Mucosa of descending colon (tissue), 3 donors: ENCODE measurements around the gene BDKRB1. TPM values are rescaled to one million over a fixed set of nuclear protein-coding genes. Genes with fewer than 3 reads are reported as not detected.

ENCODE experiments used
- ATAC-seq: fragments of 200-7000 bp; cut with Tn5 transposase; one replicate; pipeline ENCODE4 v1.9.1; 2020; ENCODE audit warnings: mild to moderate bottlenecking, moderate library complexity
- DNase-seq, 3 donors: peaks; one replicate each; pipeline ENCODE4 v3.0.0-alpha.2; 2020
- H3K36me3 ChIP-seq: fragments of 200-600 bp; one replicate; pipeline ENCODE4 v1.8.0; 2021; ENCODE audit warnings: low read depth, mild to moderate bottlenecking
- H3K4me1 ChIP-seq: fragments of 200-600 bp; one replicate; pipeline ENCODE4 v1.8.0; 2021; ENCODE audit warnings: low read depth, mild to moderate bottlenecking
- H3K4me3 ChIP-seq: fragments of 200-600 bp; one replicate; pipeline ENCODE4 v1.8.0; 2021; ENCODE audit warnings: mild to moderate bottlenecking
- H3K9me3 ChIP-seq: fragments of 200-600 bp; one replicate; pipeline ENCODE4 v1.8.0; 2021; ENCODE audit warnings: mild to moderate bottlenecking
- CTCF ChIP-seq: fragments of 200-600 bp; IDR thresholded peaks from one replicate; pipeline ENCODE4 v1.8.0; 2022; ENCODE audit warnings: antibody characterized with exemption, mild to moderate bottlenecking
- intact Hi-C, 2 donors: fragments of 100-400 bp; cut with DNase I in 1 of 2; cut with micrococcal nuclease in 1 of 2; formaldehyde crosslinking; loops; one replicate each; pipeline versions ENCODE4 v1.11.0 to v1.11.1; 2022; cut with DNase I, micrococcal nuclease
- total RNA-seq, 3 donors: library from RNA; stranded (reverse); fragmentation: NEBNext Ultra II Directional in 2 of 3; extraction: Animal tissue kit (Norgen Biotek cat#: 25700) in 2 of 3; gene quantifications; one replicate each; pipeline versions ENCODE4 v1.2.1 to v1.2.4, GENCODE V29; 2021 to 2023
- donor health status: DM: no; HTN: no; CAD: no; lungs with moderate emphysema.
- donor health status: DM: no; HTN: no; CAD: no.
- donor health status: DM: no; HTN: yes; CAD: no.

The BDKRB1 gene
- total RNA-seq, 3 donors from 2014 or later, result 6.1 to 10.6 (median 7.7) TPM

DNA sequence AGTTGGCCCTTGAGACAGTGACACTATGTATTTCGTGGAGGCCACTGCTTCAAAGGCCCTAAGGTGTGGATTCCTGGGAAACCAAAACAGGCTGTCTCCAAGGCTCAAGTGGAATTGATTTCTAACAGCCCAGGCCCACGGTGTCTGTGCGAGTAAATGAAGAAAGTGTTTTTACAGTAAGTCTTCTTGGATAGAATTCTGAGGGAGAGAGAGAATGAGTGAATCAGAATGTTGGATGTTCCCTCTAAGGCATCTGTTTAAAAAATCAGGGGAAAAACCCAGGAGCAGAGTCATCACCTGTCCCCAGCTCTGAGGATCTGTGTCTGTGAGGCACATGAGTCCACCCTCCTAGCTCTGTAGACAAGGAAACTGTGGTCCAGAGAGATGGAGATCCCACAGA, 22.3 kb upstream of the BDKRB1 start:
- DNase-seq, result no peak
- no peaks in the 10 kb centered on the region for H3K9me3 ChIP-seq
- intact Hi-C loops, result no loop called here
- H3K36me3 ChIP-seq, result no peaks in the 10 kb centered on the region
- H3K4me1 ChIP-seq, result peaks cover 4% of the 10 kb centered on the region
- no peak for ATAC-seq
- TF ChIP-seq CTCF, result no peak
- H3K4me3 ChIP-seq, result no peak overlapping the region

- intact Hi-C loops, result no loop called here
- Histone ChIP-seq H3K4me3 (no peak overlapping the region), H3K4me1 (peaks cover 9% of the 10 kb centered on the region), H3K36me3 (no peaks in the 10 kb centered on the region), H3K9me3 (no peaks in the 10 kb centered on the region)
- ATAC-seq (no peak), DNase-seq (no peak)
- TF ChIP-seq CTCF, result no peak
Measured at GRCh38 chr14:96235426-96235825, 20.6 kb upstream of the BDKRB1 start.

- no peak for ATAC-seq
- H3K9me3 ChIP-seq, result no peaks in the 10 kb centered on the region
- peaks cover 9% of the 10 kb centered on the region for H3K4me1 ChIP-seq
- TF ChIP-seq CTCF, result no peak
- no peak for DNase-seq
- H3K36me3 ChIP-seq, result no peaks in the 10 kb centered on the region
- no peak overlapping the region for H3K4me3 ChIP-seq
- intact Hi-C loops, result no loop called here
Measured at GRCh38 chr14:96237641-96238040, 18.4 kb upstream of the BDKRB1 start.

DNA sequence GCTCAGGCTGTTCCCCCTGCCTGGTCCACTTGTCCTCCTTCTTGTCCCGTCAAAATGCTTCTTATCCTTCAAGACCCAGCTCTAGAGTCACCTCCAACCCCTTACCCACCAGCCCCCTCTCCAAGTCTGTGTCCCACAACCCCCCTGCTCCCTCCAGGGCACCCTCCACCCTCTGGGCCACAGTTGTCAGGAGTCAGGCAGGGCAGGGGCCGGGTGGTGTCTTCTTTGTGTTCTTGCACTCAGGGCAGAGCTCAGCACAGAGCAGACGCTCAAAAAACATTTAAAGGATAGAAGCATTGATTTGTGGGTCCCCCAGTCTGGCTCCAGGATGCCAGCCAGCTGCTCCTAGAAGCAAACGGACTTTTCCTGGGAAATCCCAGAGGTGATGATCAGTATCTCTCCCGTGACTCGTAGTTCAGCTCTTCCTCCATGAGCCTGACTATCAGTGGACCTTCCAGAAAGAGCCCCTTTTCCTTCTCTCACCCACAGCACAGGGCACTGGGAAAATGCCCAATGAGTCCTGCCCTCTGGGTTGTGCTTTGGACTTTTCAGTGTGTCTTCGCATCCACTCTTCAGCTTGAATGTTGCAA, 17.2 kb upstream of the BDKRB1 start:
- Histone ChIP-seq H3K36me3 (no peaks in the 10 kb centered on the region), H3K9me3 (no peaks in the 10 kb centered on the region), H3K4me1 (peaks cover 9% of the 10 kb centered on the region), H3K4me3 (no peak overlapping the region)
- no peak for DNase-seq
- TF ChIP-seq CTCF, result no peak
- intact Hi-C loops, result no loop called here
- no peak for ATAC-seq

DNA sequence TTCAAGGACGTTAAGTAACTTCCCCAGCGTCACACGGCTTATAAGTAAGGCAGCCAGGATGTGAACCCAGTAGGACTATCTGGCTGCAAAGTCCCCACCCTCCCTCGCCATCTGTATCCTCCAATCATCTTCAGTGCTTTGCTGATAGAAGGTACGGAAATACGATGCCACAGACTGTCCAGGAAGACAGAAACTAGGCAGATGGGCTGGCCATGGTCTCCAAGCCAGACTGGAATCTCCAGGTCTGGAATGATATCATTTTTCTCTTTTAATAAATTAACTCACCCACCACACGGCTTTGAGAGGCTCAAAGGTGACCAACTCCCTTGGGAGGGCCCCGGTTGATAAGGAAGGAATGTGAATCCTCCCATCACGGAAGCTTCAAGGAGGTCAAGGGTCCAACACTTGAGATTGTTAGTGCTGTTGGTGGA, 16.3 kb upstream of the BDKRB1 start:
- H3K4me3 ChIP-seq, result no peak overlapping the region
- H3K36me3 ChIP-seq, result no peaks in the 10 kb centered on the region
- H3K9me3 ChIP-seq, result no peaks in the 10 kb centered on the region
- TF ChIP-seq CTCF, result no peak
- DNase-seq, result peak in 1 of 3 donors; percentile 78
- intact Hi-C loops, result no loop called here
- peaks cover 5% of the 10 kb centered on the region for H3K4me1 ChIP-seq
- ATAC-seq, result peak; percentile 91

GRCh38 chr14:96240641-96241040, 15.4 kb upstream of the BDKRB1 start:
- TF ChIP-seq CTCF, result no peak
- Histone ChIP-seq H3K36me3 (no peaks in the 10 kb centered on the region), H3K9me3 (no peaks in the 10 kb centered on the region), H3K4me1 (peaks cover 5% of the 10 kb centered on the region), H3K4me3 (no peak overlapping the region)
- intact Hi-C loops, result no loop called here
- DNase-seq (no peak), ATAC-seq (no peak)
